NB4 (cell line): ENCODE measurements around the gene CEP83.

ENCODE experiments used
- CTCF ChIP-seq: IDR thresholded peaks from one replicate; pipeline ENCODE4 v1.5.1; 2012; ENCODE audit warnings: low read depth, low read length
- POLR2A ChIP-seq: IDR thresholded peaks from 2 replicates; pipeline ENCODE4 v1.6.1; 2011; ENCODE audit warnings: mild to moderate bottlenecking; ENCODE audit not compliant: insufficient read length; ENCODE audit errors: extremely low read depth

GRCh38 chr12:94304012-94304411 is 155.7 kb downstream of the CEP83 start:
- TF ChIP-seq CTCF (no peak), POLR2A (no peak)
